OCI-LY7 (cell line): ENCODE data around the gene MALRD1.

Source experiments
- CTCF ChIP-seq: fragments of 200-600 bp; sonication (generic); conservative IDR thresholded peaks from 2 replicates; pipeline ENCODE4 v1.5.1; 2014; ENCODE audit warnings: mild to moderate bottlenecking, antibody characterized with exemption, low read length, moderate library complexity, mixed read lengths
- EZH2phosphoT487 ChIP-seq: fragments of 200-600 bp; sonication (generic); IDR thresholded peaks from 2 replicates; pipeline ENCODE4 v1.6.1; 2018; ENCODE audit warnings: low read depth, borderline replicate concordance, mild to moderate bottlenecking, mixed run types, antibody characterized with exemption, low read length, moderate library complexity, mixed read lengths

- TF ChIP-seq CTCF (no peak), EZH2phosphoT487 (no peak)
Observed at GRCh38 chr10:19031763-19032162, 16.8 kb upstream of the MALRD1 start.
